GM21367 (cell line): ENCODE results near the gene NT5DC4.

Experiments used
- ATAC-seq: cut with Tn5 transposase; IDR thresholded peaks from one replicate; pipeline ENCODE4 v1.9.1; 2021; ENCODE audit not compliant: unreplicated experiment

Gene NT5DC4

DNA sequence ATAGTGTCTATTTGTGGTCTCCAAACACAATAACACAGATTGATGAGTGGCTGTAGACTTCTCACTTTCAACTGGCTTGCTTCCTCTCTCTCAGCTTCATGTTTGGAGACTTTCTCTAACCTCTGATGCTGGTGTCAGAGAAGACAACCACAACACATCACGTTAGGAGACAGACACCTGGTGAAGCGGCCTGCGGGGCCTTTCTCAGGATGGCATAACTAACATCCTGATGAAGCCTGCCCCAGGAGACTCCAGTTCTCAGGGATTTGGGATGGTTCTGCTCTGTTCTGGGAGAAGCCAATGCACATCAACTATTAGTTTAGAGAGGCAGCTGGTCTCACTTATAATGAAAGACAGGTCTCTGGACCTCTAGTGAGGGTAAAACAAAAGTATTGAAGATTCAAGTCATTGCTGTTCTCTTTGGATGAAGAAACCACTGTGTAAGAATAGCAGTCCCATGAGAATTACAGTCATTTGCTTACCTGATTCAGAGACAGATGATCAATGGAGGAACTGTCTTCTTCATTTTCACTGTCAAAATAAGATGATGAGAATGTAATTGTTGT lies 61.5 kb downstream of the NT5DC4 start:
- peak; percentile 84 for ATAC-seq

DNA sequence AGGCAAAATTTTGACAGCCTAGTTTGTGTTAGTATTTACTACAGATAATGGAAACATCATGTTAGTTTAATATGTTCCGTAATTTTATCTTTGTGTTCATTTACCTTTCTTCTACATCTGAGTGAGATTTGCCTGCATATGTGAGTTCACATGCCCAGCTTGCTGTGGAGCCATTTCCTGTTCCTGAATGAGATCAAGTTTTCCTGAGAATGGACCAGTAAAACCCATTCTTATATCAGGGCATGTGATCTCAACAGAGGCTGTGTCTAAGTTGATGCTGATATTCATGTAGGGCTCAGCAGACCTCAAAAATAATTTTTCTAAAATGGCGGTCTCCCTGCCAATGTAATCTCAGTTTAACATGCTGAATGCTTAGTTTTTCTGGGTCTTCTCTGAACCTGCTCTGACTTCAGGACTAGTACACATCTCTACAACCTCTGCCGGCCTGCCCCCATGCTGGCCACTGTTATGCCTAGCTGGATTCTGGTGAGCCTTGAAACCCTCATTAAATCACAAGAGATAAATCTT lies 62.4 kb downstream of the NT5DC4 start:
- no peak for ATAC-seq

DNA sequence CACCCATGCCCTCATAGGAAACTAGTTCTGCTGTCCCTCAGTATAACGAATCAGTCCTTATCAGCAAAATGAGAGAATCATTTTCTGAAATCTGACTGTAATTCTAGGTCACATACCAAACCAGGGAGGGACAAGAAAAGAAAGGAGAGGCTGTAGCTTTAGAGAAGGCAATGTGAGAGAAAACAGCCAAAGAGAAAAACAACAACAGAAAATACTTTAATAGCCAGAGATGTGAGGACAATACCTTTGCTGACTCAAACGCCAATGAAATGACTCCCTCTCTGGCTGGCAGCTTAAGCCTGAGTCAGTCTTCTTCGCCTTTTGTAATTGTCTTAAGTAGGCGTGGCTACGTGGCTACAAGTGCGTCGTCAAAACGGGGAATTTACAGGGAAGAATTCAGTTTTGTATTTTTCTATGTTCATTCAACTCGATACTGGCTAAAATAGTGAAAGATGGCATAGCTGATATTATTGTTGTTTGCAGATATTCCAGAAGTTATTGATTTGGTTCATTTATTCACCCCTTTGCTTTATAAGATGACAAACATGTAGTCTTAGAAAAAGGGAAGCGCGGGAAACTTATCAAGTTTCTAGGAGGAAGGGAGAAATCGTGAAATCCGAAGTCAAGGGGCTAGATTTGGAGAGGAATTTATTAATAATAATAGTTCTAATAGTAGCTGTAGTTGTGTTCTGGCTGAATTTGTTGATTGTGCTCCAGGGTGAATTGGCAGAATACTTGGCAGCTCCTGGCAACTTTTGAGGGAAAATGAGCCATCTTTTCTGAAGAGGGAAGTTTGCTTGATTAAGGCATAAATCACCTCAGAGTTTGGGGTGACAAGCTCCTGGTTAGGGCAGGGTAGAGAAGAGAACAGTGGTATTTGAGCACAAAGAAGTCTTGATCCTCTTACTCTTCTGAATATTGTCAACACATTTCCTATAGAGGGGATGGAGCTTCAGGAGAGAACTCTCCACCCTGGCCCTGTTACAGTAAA lies 63.7 kb downstream of the NT5DC4 start, which contains the start of gene IL1A:
TSS of gene IL1A (minus strand) at position 295 of the 991 bp plus-strand sequence. CDS start 723 bp downstream, outside the sequence.
- ATAC-seq: no peak

DNA sequence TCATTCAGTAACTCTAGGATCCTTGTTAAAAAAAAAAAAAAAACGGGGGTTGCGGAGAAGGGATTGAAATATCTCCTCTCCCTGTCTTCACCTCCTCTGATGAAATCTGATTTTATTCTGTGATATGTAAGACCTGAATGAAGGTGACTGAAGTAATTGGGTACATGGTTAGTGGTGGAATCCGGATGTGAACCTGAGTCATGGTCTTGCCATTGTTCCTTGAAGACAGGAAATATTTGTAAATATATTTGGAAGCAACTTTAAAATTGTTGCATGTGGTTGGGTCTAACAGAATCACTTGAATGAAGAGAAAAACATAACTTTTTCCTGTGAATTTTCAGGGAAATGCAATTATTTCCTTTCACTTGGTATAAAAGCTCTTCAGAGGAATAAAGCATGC lies 66.5 kb downstream of the NT5DC4 start:
- ATAC-seq: no peak

DNA sequence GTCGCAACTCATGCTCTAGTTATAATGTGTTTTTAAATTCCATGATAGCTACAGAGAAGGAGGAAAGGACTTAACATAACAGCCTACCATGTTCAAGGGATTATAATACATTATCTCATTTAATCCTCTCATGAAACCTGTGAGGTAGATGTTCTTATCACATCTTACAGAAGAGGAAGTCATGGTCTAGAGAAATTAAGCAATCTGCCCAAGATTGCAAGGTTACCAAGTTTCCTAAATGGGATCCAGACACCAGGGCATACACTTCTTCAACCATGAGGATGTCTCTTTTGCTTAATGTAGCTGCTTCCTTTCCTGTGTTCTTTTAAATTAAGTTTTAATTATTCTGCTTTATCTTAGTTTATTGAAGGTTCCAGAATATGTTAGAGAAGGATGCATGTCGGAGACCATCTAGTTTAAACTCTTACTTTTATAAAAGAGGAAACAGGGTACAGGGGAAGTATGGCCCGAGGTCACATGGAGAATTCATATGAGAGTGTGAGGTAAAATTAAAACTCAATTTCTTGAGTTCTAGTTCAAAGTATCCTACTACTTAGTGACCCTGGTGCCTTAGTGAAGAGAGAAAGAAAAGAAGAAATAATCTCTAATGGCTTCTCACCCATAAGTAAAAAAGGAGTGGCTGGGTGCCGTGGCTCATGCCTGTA lies 67.0 kb downstream of the NT5DC4 start:
- ATAC-seq: no peak

DNA sequence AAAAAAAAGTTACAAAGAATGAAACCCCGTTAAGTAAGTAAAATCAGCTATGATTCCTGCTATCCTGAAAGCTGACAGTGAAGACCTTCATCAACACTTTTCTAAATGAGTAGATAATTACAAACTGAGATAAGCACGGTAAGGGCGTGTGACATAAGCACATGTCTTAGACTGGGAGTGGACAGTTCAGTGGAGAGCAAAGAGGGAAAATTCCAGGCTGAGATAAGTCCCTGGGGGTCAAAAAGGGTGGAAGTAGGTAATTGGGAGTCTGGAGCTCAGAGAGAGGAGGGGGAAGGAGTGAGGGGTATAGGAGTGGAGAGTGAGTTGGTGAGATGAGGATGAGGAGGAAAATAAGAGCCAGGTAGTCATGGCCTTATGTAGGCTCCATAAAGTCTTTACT lies 67.8 kb downstream of the NT5DC4 start:
- no peak for ATAC-seq
